ENCODE data around the gene CHST11. TPM values are rescaled to one million over a fixed set of nuclear protein-coding genes. Genes with fewer than 3 reads are reported as not detected.

Gene CHST11
- total RNA-seq, 2 donors from 2014 or later, result 2.9 to 4.9 TPM

GRCh38 chr12:104459368-104459909, 2.7 kb downstream of the CHST11 start:
- peak overlapping the region; percentile 84 for H3K27ac ChIP-seq
- peak; percentile 22 for DNase-seq
- H3K27me3 ChIP-seq, result peaks cover 22% of the 10 kb centered on the region
- H3K9me3 ChIP-seq, result no peaks in the 10 kb centered on the region
- peak overlapping the region; percentile 73 to 79 for H3K9ac ChIP-seq (ENCODE audit: low read depth in 2 of 2, low read length in 2 of 2)
- intact Hi-C loops (cut with DNase I), result no loop called here
- no peaks in the 10 kb centered on the region for H3K36me3 ChIP-seq
- peak overlapping the region; percentile 76 for H3K4me3 ChIP-seq
- no peaks in the 10 kb centered on the region for H3K4me1 ChIP-seq
- TF ChIP-seq CTCF (IDR thresholded peaks at IDR 0.05), result no peak

GRCh38 chr12:104460041-104460719, 3.4 kb downstream of the CHST11 start:
- Histone ChIP-seq H3K36me3 (no peaks in the 10 kb centered on the region), H3K9ac (ENCODE audit: low read depth in 2 of 2, low read length in 2 of 2) (peak overlapping the region; percentile 12 to 19), H3K9me3 (no peaks in the 10 kb centered on the region), H3K27ac (peak overlapping the region; percentile 84), H3K27me3 (peaks cover 22% of the 10 kb centered on the region), H3K4me3 (no peak overlapping the region), H3K4me1 (no peaks in the 10 kb centered on the region)
- no peak for TF ChIP-seq CTCF (IDR thresholded peaks at IDR 0.05)
- intact Hi-C loops (cut with DNase I), result no loop called here
- no peak for DNase-seq

- peaks cover 22% of the 10 kb centered on the region for H3K27me3 ChIP-seq
- H3K9me3 ChIP-seq, result no peaks in the 10 kb centered on the region
- no peak overlapping the region for H3K27ac ChIP-seq
- no peaks in the 10 kb centered on the region for H3K4me1 ChIP-seq
- DNase-seq, result no peak
- H3K9ac ChIP-seq (ENCODE audit: low read depth in 2 of 2, low read length in 2 of 2), result no peak overlapping the region
- H3K36me3 ChIP-seq, result no peaks in the 10 kb centered on the region
- TF ChIP-seq CTCF (IDR thresholded peaks at IDR 0.05), result no peak
- no peak overlapping the region for H3K4me3 ChIP-seq
- intact Hi-C loops (cut with DNase I), result no loop called here
Observed at GRCh38 chr12:104460973-104461698, 4.4 kb downstream of the CHST11 start.

GRCh38 chr12:104462325-104462724, 5.6 kb downstream of the CHST11 start:
- Histone ChIP-seq H3K27ac (no peak overlapping the region), H3K27me3 (peaks cover 12% of the 10 kb centered on the region)

GRCh38 chr12:104462931-104463339, 6.2 kb downstream of the CHST11 start:
- H3K27me3 ChIP-seq, result peaks cover 7% of the 10 kb centered on the region
- peak overlapping the region; percentile 24 for H3K27ac ChIP-seq
- no peaks in the 10 kb centered on the region for H3K9me3 ChIP-seq
- no peak for DNase-seq
- no peaks in the 10 kb centered on the region for H3K36me3 ChIP-seq
- H3K4me1 ChIP-seq, result no peaks in the 10 kb centered on the region
- TF ChIP-seq CTCF (IDR thresholded peaks at IDR 0.05), result no peak
- intact Hi-C loops (cut with DNase I), result no loop called here
- H3K4me3 ChIP-seq, result no peak overlapping the region
- no peak overlapping the region for H3K9ac ChIP-seq (ENCODE audit: low read depth in 2 of 2, low read length in 2 of 2)

More at GRCh38 chr12:104462325-104462724, 5.6 kb downstream of the CHST11 start:
- intact Hi-C loops (cut with DNase I), result no loop called here
- no peaks in the 10 kb centered on the region for H3K4me1 ChIP-seq
- no peak for TF ChIP-seq CTCF (IDR thresholded peaks at IDR 0.05)
- no peak for DNase-seq
- H3K9me3 ChIP-seq, result no peaks in the 10 kb centered on the region
- H3K4me3 ChIP-seq, result no peak overlapping the region
- no peaks in the 10 kb centered on the region for H3K36me3 ChIP-seq
- no peak overlapping the region for H3K9ac ChIP-seq (ENCODE audit: low read depth in 2 of 2, low read length in 2 of 2)
